Measurements from ENCODE around the gene MEIOC. TPM values are rescaled to one million over a fixed set of nuclear protein-coding genes. Genes with fewer than 3 reads are reported as not detected.
A peak's percentile ranks its signal among the peaks of the same experiment; 100 is the strongest.

Gene MEIOC
- total and polyA plus RNA-seq, 2 donors (not counting 1 experiment from before 2014, with no cell fraction given): 0.12 TPM; not detected in 1

GRCh38 chr17:44688675-44689476 lies 32.6 kb downstream of the MEIOC start:
- Mint-ChIP-seq H3K4me1 (peaks cover 23% of the 10 kb centered on the region), H3K9me3 (ENCODE audit: insufficient read depth) (no peaks in the 10 kb centered on the region), H3K27me3 (no peaks in the 10 kb centered on the region), H3K4me3 (peak overlapping the region; percentile 99), H3K27ac (peak overlapping the region; percentile 94)
- no peaks in the 10 kb centered on the region for H3K9me3 ChIP-seq (ENCODE audit: control extremely low read depth in 1 of 3, control insufficient read depth in 2 of 3, insufficient read depth in 1 of 3, low read length in 2 of 3)
- POLR2A ChIA-PET: interaction anchor here (0.5 to 2.4 kb wide), 2 partner anchors 20 to 621 kb away, joined by 7 to 10 read pairs; partner anchors contain the start of gene DBF4B
- peak overlapping the region; percentile 89 for H3K4me2 ChIP-seq (replicated peaks; ENCODE audit: low read depth, low read length, poor library complexity, severe bottlenecking)
- no peak for ATAC-seq (ENCODE audit: low read depth)
- no peaks in the 10 kb centered on the region for H4K20me1 ChIP-seq (ENCODE audit: control insufficient read depth, insufficient read depth, low read length, poor library complexity, severe bottlenecking)
- peak overlapping the region; percentile 96 for H2AFZ ChIP-seq (ENCODE audit: insufficient read depth, low read depth, low read length, poor library complexity, severe bottlenecking)
- H3K9ac ChIP-seq (ENCODE audit: low read length): peak overlapping the region; percentile 93
- peak overlapping the region; percentile 87 to 98 (median 94) for H3K4me3 ChIP-seq (ENCODE audit: control extremely low read depth in 1 of 5, extremely low read depth in 1 of 5, insufficient read depth in 1 of 5, low read depth in 2 of 5, low read length in 4 of 5)
- no peak for TF ChIP-seq CTCF (IDR thresholded peaks at IDR 0.05)
- TF ChIP-seq EZH2 (IDR thresholded peaks at IDR 0.05; ENCODE audit: borderline replicate concordance, insufficient read depth, low read depth, low read length, poor library complexity, severe bottlenecking): no peak
- peaks cover 12 to 18% of the 10 kb centered on the region in 2 donors for H3K4me1 ChIP-seq (ENCODE audit: control insufficient read depth in 2 of 2, insufficient read depth in 2 of 2, low read length in 2 of 2)
- DNase-seq: peak; percentile 15
- peak overlapping the region; percentile 83 to 92 for H3K27ac ChIP-seq (ENCODE audit: low read length in 2 of 2)
- H3K27me3 ChIP-seq (replicated peaks in 1 of 4; ENCODE audit: control extremely low read depth in 1 of 4, control insufficient read depth in 3 of 4, insufficient read depth in 4 of 4, low read length in 3 of 4): no peaks in the 10 kb centered on the region
- intact Hi-C loops (cut with micrococcal nuclease): loop anchor here (1.0 kb wide), 1 partner anchor 19 kb away; the partner anchor contains the start of gene DBF4B
- WGBS (ENCODE audit: insufficient coverage): 4% methylated on average over 7 of the region's 13 CpGs
- CTCF ChIA-PET: interaction anchor here (0.7 to 1.2 kb wide), 3 partner anchors 16 to 155 kb away, joined by 3 read pairs; partner anchors contain the start of gene DBF4B
- peaks cover 2% of the 10 kb centered on the region in 2 experiments for H3K36me3 ChIP-seq (replicated peaks in 1 of 2; ENCODE audit: control extremely low read depth in 1 of 2, control insufficient read depth in 1 of 2, extremely low read depth in 1 of 2, insufficient read depth in 2 of 2, low read length in 1 of 2)
- H3K79me2 ChIP-seq (ENCODE audit: control insufficient read depth, insufficient read depth, low read length): peaks cover 35% of the 10 kb centered on the region

Data from B cell (primary cell).